OCI-LY7 (cell line): Measurements from ENCODE around the gene APBA3.

Source experiments
- EZH2phosphoT487 ChIP-seq: fragments of 200-600 bp; sonication (generic); IDR thresholded peaks from 2 replicates; pipeline ENCODE4 v1.6.1; 2018; ENCODE audit warnings: low read depth, borderline replicate concordance, mild to moderate bottlenecking, mixed run types, antibody characterized with exemption, low read length, moderate library complexity, mixed read lengths
- TF ChIP-seq, protein P1 (sequence below): fragments of 200-600 bp; sonication (generic); conservative IDR thresholded peaks from 2 replicates; pipeline ENCODE4 v1.5.1; 2014; ENCODE audit warnings: mild to moderate bottlenecking, antibody characterized with exemption, low read length, moderate library complexity, mixed read lengths

- TF ChIP-seq, protein P1, sequence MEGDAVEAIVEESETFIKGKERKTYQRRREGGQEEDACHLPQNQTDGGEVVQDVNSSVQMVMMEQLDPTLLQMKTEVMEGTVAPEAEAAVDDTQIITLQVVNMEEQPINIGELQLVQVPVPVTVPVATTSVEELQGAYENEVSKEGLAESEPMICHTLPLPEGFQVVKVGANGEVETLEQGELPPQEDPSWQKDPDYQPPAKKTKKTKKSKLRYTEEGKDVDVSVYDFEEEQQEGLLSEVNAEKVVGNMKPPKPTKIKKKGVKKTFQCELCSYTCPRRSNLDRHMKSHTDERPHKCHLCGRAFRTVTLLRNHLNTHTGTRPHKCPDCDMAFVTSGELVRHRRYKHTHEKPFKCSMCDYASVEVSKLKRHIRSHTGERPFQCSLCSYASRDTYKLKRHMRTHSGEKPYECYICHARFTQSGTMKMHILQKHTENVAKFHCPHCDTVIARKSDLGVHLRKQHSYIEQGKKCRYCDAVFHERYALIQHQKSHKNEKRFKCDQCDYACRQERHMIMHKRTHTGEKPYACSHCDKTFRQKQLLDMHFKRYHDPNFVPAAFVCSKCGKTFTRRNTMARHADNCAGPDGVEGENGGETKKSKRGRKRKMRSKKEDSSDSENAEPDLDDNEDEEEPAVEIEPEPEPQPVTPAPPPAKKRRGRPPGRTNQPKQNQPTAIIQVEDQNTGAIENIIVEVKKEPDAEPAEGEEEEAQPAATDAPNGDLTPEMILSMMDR, result no peak
- no peak for TF ChIP-seq EZH2phosphoT487
These were observed 23.3 kb upstream of the APBA3 start for GRCh38 chr19:3784607-3785450.
